Nephron (organoid): ENCODE measurements around the gene APOA1.

Experiments
- H3K27ac Mint-ChIP-seq, 3 experiments: 2 replicates each; pipeline ENCODE4 v1.8.0; 2020; ENCODE audit warnings: mixed read lengths in 3 of 3, mild to moderate bottlenecking in 2 of 3, moderate library complexity in 1 of 3
- H3K27me3 Mint-ChIP-seq: 2 replicates; pipeline ENCODE4 v1.8.0; 2021; ENCODE audit warnings: low read depth, mild to moderate bottlenecking, moderate library complexity, mixed read lengths
- H3K36me3 Mint-ChIP-seq: 2 replicates; pipeline ENCODE4 v1.8.0; 2020; ENCODE audit warnings: low read depth, mixed read lengths
- H3K4me1 Mint-ChIP-seq: 2 replicates; pipeline ENCODE4 v1.8.0; 2020; ENCODE audit warnings: mixed read lengths
- H3K4me3 Mint-ChIP-seq, 3 experiments: 2 replicates each; pipeline ENCODE4 v1.8.0; 2020; ENCODE audit warnings: mild to moderate bottlenecking in 3 of 3, mixed read lengths in 3 of 3, moderate library complexity in 2 of 3
- H3K9me3 Mint-ChIP-seq: 2 replicates; pipeline ENCODE4 v1.8.0; 2020; ENCODE audit warnings: mixed read lengths
- TF ChIP-seq, protein P1 (sequence below), 3 experiments: fragments of 200-600 bp; sonication (generic); IDR thresholded peaks; one replicate each; pipeline ENCODE4 v1.5.0; 2021; ENCODE audit warnings: antibody characterized with exemption in 3 of 3; ENCODE audit not compliant: unreplicated experiment in 3 of 3

The APOA1 gene

DNA sequence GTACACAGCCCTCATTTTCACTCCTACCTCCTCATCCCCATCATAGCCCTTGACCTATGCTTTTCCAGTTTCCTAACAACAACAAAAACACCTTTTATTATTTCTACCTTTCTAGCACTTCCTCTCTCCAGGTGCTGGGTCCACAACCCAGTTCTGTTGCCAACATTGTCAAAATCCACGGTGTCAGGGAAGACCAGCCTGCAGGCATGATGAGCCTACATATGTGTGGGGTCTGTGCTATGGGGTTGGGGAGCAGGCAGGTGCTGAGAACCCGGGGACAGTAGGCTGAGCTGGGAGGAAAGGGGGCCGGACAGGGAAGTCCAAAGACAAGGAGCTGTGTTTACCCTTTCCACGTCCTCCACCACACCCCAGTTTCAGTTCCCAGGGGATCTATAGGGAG lies 48.9 kb downstream of the APOA1 start:
- TF ChIP-seq, protein P1, sequence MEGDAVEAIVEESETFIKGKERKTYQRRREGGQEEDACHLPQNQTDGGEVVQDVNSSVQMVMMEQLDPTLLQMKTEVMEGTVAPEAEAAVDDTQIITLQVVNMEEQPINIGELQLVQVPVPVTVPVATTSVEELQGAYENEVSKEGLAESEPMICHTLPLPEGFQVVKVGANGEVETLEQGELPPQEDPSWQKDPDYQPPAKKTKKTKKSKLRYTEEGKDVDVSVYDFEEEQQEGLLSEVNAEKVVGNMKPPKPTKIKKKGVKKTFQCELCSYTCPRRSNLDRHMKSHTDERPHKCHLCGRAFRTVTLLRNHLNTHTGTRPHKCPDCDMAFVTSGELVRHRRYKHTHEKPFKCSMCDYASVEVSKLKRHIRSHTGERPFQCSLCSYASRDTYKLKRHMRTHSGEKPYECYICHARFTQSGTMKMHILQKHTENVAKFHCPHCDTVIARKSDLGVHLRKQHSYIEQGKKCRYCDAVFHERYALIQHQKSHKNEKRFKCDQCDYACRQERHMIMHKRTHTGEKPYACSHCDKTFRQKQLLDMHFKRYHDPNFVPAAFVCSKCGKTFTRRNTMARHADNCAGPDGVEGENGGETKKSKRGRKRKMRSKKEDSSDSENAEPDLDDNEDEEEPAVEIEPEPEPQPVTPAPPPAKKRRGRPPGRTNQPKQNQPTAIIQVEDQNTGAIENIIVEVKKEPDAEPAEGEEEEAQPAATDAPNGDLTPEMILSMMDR (IDR thresholded peaks at IDR 0.05; ENCODE audit: unreplicated experiment in 3 of 3) = no peak
- Mint-ChIP-seq H3K27ac (peak overlapping the region; percentile 85 to 96 (median 89)), H3K27me3 (peaks cover 8% of the 10 kb centered on the region), H3K4me3 (peak overlapping the region; percentile 97 to 99 (median 98)), H3K9me3 (no peaks in the 10 kb centered on the region), H3K36me3 (peaks cover 27% of the 10 kb centered on the region), H3K4me1 (peaks cover 23% of the 10 kb centered on the region)

DNA sequence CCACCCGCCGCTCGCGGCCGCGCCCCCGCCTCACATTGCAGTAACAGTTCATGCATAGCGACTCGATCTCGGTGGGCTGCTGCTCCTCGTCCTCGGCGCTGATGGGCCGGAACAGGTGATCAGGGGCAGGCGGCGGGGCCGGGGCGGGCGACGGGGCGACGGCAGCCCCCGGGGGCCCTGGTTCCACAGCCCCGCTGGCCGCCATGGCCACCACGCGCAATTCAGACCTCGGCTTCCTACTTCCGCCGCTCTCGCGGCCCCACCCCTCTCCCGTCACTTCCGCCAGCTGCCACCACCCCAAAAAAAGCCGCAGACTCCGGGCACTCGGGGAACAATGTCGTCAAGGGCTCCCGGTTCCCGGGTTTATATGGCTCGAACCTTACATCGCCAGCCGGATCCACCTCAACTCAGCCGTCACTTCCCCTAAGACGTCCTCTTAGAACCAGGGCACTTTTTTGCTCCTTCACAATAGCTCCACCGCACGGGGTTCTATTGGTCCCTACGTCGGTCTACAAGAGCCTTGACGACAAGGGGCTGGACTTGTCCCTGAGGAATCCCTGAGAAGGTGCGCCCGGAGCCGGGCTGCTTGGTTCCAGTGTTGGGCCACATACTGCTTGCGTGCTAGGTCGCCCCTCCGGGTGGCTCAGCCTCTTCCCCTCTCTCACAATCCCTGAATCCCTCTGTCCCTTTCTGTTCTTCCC lies 49.5 kb downstream of the APOA1 start, which contains the start of gene ZPR1:
TSS of gene ZPR1 (minus strand) at position 238 of the 701 bp plus-strand sequence. CDS start at position 205, 33 bp downstream.
- no peaks in the 10 kb centered on the region for H3K9me3 Mint-ChIP-seq
- H3K27ac Mint-ChIP-seq = peak within 1 kb of the TSS; percentile 85 to 96 (median 89)
- H3K36me3 Mint-ChIP-seq = peaks cover 32% of the 10 kb centered on the region
- peaks cover 8% of the 10 kb centered on the region for H3K27me3 Mint-ChIP-seq
- TF ChIP-seq, protein P1 (IDR thresholded peaks at IDR 0.05; ENCODE audit: unreplicated experiment in 3 of 3) = no peak
- H3K4me1 Mint-ChIP-seq = peaks cover 20% of the 10 kb centered on the region
- H3K4me3 Mint-ChIP-seq = peak within 1 kb of the TSS; percentile 97 to 99 (median 98)

DNA sequence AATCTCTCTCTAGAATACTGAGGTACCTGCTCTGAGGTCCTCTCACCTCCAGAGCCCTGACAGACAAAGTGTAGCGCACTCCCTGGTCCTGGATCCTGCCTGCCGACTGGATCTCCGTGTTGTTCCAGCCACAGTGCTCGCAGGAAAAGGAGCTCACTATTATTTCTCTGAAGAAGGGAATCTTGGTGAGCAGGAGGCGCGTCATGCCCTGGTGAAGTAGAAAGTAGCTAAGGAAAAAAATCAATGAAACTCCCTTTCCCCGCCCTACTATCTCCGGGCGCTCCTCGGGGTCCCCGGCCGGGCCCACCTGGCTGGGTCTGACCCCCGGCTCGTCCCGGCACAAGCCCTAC lies 50.0 kb downstream of the APOA1 start:
- H3K4me1 Mint-ChIP-seq = peaks cover 18% of the 10 kb centered on the region
- peaks cover 8% of the 10 kb centered on the region for H3K27me3 Mint-ChIP-seq
- no peaks in the 10 kb centered on the region for H3K9me3 Mint-ChIP-seq
- H3K36me3 Mint-ChIP-seq = peaks cover 38% of the 10 kb centered on the region
- H3K27ac Mint-ChIP-seq = peak overlapping the region; percentile 11 to 57 (median 24)
- TF ChIP-seq, protein P1 (IDR thresholded peaks at IDR 0.05; ENCODE audit: unreplicated experiment in 3 of 3) = no peak
- H3K4me3 Mint-ChIP-seq = peak overlapping the region; percentile 97 to 99 (median 98)

DNA sequence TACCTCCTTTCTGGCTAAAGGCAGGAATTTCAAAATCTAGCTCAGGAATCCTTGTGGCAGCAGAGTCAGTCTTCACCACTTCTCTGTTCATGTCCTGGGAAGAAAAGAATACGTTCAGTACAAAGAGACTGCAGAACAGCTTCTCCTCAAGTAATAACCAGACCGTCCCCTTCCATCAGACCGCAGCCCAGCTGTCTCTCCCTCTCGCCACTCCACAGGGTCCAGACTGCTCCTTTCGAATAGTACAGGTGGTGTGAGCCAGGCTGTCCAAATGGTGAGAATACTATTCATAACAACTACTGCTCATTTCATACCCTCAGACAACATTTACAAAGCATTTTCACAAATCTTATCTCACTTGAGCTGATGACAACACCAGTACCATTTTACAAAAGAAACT lies 50.5 kb downstream of the APOA1 start:
- Mint-ChIP-seq H3K4me3 (peak overlapping the region; percentile 97 to 99 (median 98)), H3K27ac (peak overlapping the region; percentile 11 to 57 (median 24)), H3K9me3 (no peaks in the 10 kb centered on the region), H3K27me3 (peaks cover 8% of the 10 kb centered on the region), H3K36me3 (peaks cover 42% of the 10 kb centered on the region), H3K4me1 (peaks cover 18% of the 10 kb centered on the region)
- TF ChIP-seq, protein P1 (IDR thresholded peaks at IDR 0.05; ENCODE audit: unreplicated experiment in 3 of 3) = no peak

DNA sequence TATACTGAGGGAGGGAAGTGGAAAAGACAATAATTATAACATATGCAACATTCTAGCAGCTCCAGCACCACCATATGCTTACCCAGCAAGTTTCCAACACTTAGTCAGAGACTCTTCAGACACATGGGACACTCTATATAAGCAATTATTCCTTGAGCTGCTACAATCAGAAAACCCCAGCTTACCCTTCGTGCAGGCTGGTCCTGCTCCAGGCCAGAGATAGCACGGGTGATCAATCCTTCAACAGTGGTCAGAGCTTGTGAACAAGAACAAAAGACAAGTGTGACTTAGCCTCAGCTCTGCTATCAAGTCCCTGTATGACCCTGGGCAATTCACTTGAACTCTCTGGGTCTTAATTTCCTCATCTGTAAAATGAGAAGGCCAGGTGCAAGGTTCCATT lies 51.1 kb downstream of the APOA1 start:
- H3K4me3 Mint-ChIP-seq = peak overlapping the region; percentile 97 to 99 (median 98)
- H3K4me1 Mint-ChIP-seq = peaks cover 18% of the 10 kb centered on the region
- H3K36me3 Mint-ChIP-seq = peaks cover 46% of the 10 kb centered on the region
- peaks cover 8% of the 10 kb centered on the region for H3K27me3 Mint-ChIP-seq
- TF ChIP-seq, protein P1 (IDR thresholded peaks at IDR 0.05; ENCODE audit: unreplicated experiment in 3 of 3) = no peak
- no peaks in the 10 kb centered on the region for H3K9me3 Mint-ChIP-seq
- H3K27ac Mint-ChIP-seq = no peak overlapping the region
